ENCODE measurements around the gene CREB5.

The CREB5 gene

GRCh38 chr7:28773423-28774145 lies 361.3 kb downstream of the CREB5 start:
- TF ChIP-seq, protein P1, sequence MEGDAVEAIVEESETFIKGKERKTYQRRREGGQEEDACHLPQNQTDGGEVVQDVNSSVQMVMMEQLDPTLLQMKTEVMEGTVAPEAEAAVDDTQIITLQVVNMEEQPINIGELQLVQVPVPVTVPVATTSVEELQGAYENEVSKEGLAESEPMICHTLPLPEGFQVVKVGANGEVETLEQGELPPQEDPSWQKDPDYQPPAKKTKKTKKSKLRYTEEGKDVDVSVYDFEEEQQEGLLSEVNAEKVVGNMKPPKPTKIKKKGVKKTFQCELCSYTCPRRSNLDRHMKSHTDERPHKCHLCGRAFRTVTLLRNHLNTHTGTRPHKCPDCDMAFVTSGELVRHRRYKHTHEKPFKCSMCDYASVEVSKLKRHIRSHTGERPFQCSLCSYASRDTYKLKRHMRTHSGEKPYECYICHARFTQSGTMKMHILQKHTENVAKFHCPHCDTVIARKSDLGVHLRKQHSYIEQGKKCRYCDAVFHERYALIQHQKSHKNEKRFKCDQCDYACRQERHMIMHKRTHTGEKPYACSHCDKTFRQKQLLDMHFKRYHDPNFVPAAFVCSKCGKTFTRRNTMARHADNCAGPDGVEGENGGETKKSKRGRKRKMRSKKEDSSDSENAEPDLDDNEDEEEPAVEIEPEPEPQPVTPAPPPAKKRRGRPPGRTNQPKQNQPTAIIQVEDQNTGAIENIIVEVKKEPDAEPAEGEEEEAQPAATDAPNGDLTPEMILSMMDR (IDR thresholded peaks at IDR 0.05), result no peak
- Histone ChIP-seq H2AFZ (no peak overlapping the region), H3K4me2 (ENCODE audit: low read length) (no peak overlapping the region), H3K36me3 (ENCODE audit: control insufficient read depth, insufficient read depth, low read length) (no peaks in the 10 kb centered on the region), H3K4me1 (no peaks in the 10 kb centered on the region), H3K79me2 (no peaks in the 10 kb centered on the region), H3K9ac (no peak overlapping the region), H3K27me3 (ENCODE audit: control insufficient read depth, insufficient read depth, low read length) (no peaks in the 10 kb centered on the region), H3K27ac (no peak overlapping the region), H3K4me3 (ENCODE audit: low read depth, low read length) (no peak overlapping the region), H3K9me3 (ENCODE audit: control insufficient read depth, low read length) (no peaks in the 10 kb centered on the region)

- Histone ChIP-seq H3K4me2 (ENCODE audit: low read length) (no peak overlapping the region), H3K27ac (no peak overlapping the region)
These were observed 362.1 kb downstream of the CREB5 start for GRCh38 chr7:28774261-28774988.

DNA sequence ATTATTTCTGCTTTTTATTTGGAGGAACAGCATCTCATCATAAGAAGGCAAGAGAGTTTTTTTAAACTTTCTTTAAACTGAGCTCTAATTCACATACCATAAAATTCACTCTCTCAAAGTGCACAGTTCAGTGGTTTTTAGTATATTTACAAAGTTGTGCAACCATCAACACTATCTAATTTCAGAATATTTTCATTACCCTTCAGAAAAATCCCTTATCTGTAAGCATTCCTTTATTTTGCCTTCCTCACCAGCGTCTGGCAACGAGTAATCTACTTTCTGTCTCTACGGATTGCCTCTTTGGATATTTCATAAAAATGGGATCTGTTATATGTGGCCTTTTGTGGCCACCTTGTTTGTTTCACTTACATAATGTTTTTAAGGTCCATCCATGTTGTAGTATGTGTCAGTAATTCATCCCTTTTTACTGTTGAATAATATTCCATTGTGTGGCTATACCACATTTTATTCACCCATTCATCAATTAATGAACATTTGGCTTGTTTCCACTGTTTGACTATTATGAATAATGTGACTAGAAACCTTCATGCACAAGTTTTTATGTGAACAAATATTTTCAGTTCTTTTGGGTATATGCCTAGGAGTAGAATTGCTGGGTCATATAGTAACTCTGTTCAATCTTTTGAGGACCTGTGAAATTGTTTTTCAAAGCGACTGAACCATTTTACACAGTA lies 364.3 kb downstream of the CREB5 start:
- H3K27me3 ChIP-seq (ENCODE audit: control insufficient read depth, insufficient read depth, low read length), result no peaks in the 10 kb centered on the region
- H3K4me3 ChIP-seq (ENCODE audit: low read depth, low read length), result no peak overlapping the region
- TF ChIP-seq, protein P1 (IDR thresholded peaks at IDR 0.05), result no peak
- H3K4me2 ChIP-seq (ENCODE audit: low read length), result no peak overlapping the region
- no peaks in the 10 kb centered on the region for H3K79me2 ChIP-seq
- H3K4me1 ChIP-seq, result no peaks in the 10 kb centered on the region
- H3K9me3 ChIP-seq (ENCODE audit: control insufficient read depth, low read length), result no peaks in the 10 kb centered on the region
- H2AFZ ChIP-seq, result no peak overlapping the region
- no peak overlapping the region for H3K9ac ChIP-seq
- no peaks in the 10 kb centered on the region for H3K36me3 ChIP-seq (ENCODE audit: control insufficient read depth, insufficient read depth, low read length)
- H3K27ac ChIP-seq, result no peak overlapping the region

More at GRCh38 chr7:28774261-28774988, 362.1 kb downstream of the CREB5 start:
- TF ChIP-seq, protein P1 (IDR thresholded peaks at IDR 0.05), result no peak
- Histone ChIP-seq H2AFZ (no peak overlapping the region), H3K79me2 (no peaks in the 10 kb centered on the region), H3K36me3 (ENCODE audit: control insufficient read depth, insufficient read depth, low read length) (no peaks in the 10 kb centered on the region), H3K4me1 (no peaks in the 10 kb centered on the region), H3K4me3 (ENCODE audit: low read depth, low read length) (no peak overlapping the region), H3K27me3 (ENCODE audit: control insufficient read depth, insufficient read depth, low read length) (no peaks in the 10 kb centered on the region), H3K9me3 (ENCODE audit: control insufficient read depth, low read length) (no peaks in the 10 kb centered on the region), H3K9ac (no peak overlapping the region)

DNA sequence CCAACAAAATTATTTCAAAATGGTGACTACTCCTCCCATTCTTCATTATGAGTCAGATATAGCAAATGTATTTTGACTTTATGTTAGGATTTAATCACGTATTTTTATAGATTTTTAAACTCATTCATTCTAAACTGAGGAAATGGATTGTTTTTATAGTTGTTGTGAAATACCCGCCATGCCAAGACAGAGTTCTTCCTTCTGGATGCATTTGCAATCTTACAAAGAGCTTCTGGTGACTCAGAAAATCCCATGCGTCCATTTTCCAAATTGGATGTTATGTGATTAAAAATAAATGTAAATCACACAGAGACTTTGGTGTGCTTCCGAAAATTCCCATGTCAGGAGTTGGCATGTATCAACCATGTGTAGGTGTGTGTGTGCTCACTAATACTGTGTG lies 366.5 kb downstream of the CREB5 start:
- Histone ChIP-seq H3K4me1 (no peaks in the 10 kb centered on the region), H3K27ac (no peak overlapping the region), H3K9me3 (ENCODE audit: control insufficient read depth, low read length) (no peaks in the 10 kb centered on the region), H3K79me2 (no peaks in the 10 kb centered on the region), H3K4me3 (ENCODE audit: low read depth, low read length) (no peak overlapping the region), H3K27me3 (ENCODE audit: control insufficient read depth, insufficient read depth, low read length) (no peaks in the 10 kb centered on the region), H3K36me3 (ENCODE audit: control insufficient read depth, insufficient read depth, low read length) (no peaks in the 10 kb centered on the region), H3K4me2 (ENCODE audit: low read length) (no peak overlapping the region), H3K9ac (no peak overlapping the region), H2AFZ (no peak overlapping the region)
- TF ChIP-seq, protein P1 (IDR thresholded peaks at IDR 0.05), result no peak
